HepG2 (cell line): ENCODE measurements around the gene TTLL1. TPM values are rescaled to one million over a fixed set of nuclear protein-coding genes. Genes with fewer than 3 reads are reported as not detected.
A peak's percentile ranks its signal among the peaks of the same experiment; 100 is the strongest.

Experiments used
- AKNA ChIP-seq: sonication (generic); formaldehyde crosslinking; IDR thresholded peaks from 2 replicates; pipeline ENCODE4 v1.4.0; 2020; ENCODE audit warnings: missing genetic modification reagents, borderline replicate concordance
- CSRNP1 ChIP-seq: sonication (generic); formaldehyde crosslinking; IDR thresholded peaks from 2 replicates; pipeline ENCODE4 v1.8.1; 2023; ENCODE audit warnings: mild to moderate bottlenecking, missing genetic modification reagents
- DNMT3B ChIP-seq: conservative IDR thresholded peaks from 2 replicates; pipeline ENCODE4 v1.6.1; 2016; ENCODE audit warnings: missing biosample characterization, control low read depth
- KLF9 ChIP-seq: IDR thresholded peaks from 2 replicates; pipeline ENCODE4 v1.6.1; 2016; ENCODE audit warnings: low read depth
- NONO ChIP-seq, 2 experiments: fragments of 450-650 bp in 1 of 2; sonication (generic) in 1 of 2; formaldehyde crosslinking in 1 of 2; IDR thresholded peaks in 1 of 2; conservative IDR thresholded peaks in 1 of 2; 2 replicates each; pipeline versions ENCODE4 v1.6.1 to v1.8.0; 2017 to 2022; ENCODE audit warnings: mild to moderate bottlenecking in 1 of 2, missing genetic modification reagents in 1 of 2, moderate library complexity in 1 of 2
- TOPORS ChIP-seq: sonication (generic); formaldehyde crosslinking; IDR thresholded peaks from 2 replicates; pipeline ENCODE4 v1.8.0; 2023; ENCODE audit warnings: mild to moderate bottlenecking, missing genetic modification reagents
- ZFP90 ChIP-seq: sonication (generic); formaldehyde crosslinking; IDR thresholded peaks from 2 replicates; pipeline ENCODE4 v1.8.0; 2022; ENCODE audit warnings: missing genetic modification reagents, mild to moderate bottlenecking, inconsistent platforms, borderline replicate concordance
- ZNF407 ChIP-seq: sonication (generic); formaldehyde crosslinking; IDR thresholded peaks from one replicate; pipeline ENCODE4 v1.5.1; 2020; ENCODE audit warnings: mild to moderate bottlenecking, missing genetic modification reagents; ENCODE audit errors: not compliant biosample characterization
- ZNF746 ChIP-seq: sonication (generic); formaldehyde crosslinking; IDR thresholded peaks from 2 replicates; pipeline ENCODE4 v1.8.0; 2022; ENCODE audit warnings: mild to moderate bottlenecking, missing genetic modification reagents
- polyA plus RNA-seq, 8 experiments: library from polyadenylated mRNA; depleted of rRNA in 3 of 8; stranded (reverse) in 7 of 8; unstranded in 1 of 8; fragments of >200 nt; fragmentation: Illumina TruSeq in 4 of 8; extraction: Trizol in 4 of 8; gene quantifications; 2 replicates each; pipeline versions ENCODE4 v1.2.1 to v1.2.3, GENCODE V29; 2011 to 2016; ENCODE audit warnings: low read depth in 4 of 8, missing spikeins in 1 of 8, mixed read lengths in 1 of 8; ENCODE audit not compliant: insufficient read depth in 1 of 8
- total RNA-seq, 5 experiments: library from RNA; depleted of rRNA; stranded (reverse); fragments of >200 nt; fragmentation: Illumina TruSeq; extraction: Trizol; gene quantifications; 2 replicates each; pipeline ENCODE4 v1.2.3, GENCODE V29; 2016; ENCODE audit warnings: low read depth in 1 of 5

Gene TTLL1
- total and polyA plus RNA-seq, 2 of the 13 experiments (the other 11 are each of a cell fraction or from before 2014, with no cell fraction given): 1.6 to 5.3 TPM

GRCh38 chr22:42993651-42994275 lies 95.4 kb downstream of the TTLL1 start (continued):
- TF ChIP-seq AKNA (CRISPR knock-in tag) (no peak), DNMT3B (CRISPR knock-in tag) (no peak), KLF9 (CRISPR knock-in tag) (no peak), ZFP90 (0 out of 2 replicates have a peak, but pooled peaks have one; percentile 31), CSRNP1 (no peak), ZNF407 (CRISPR knock-in tag) (no peak), NONO (IDR thresholded peaks at IDR 0.05) (no peak), NONO (CRISPR knock-in tag; conservative IDR thresholded peaks at IDR 0.05) (peak; percentile 46), ZNF746 (CRISPR knock-in tag) (no peak), TOPORS (no peak)
